IMR-90 (cell line): ENCODE data around the gene CDK5R1. TPM values are rescaled to one million over a fixed set of nuclear protein-coding genes. Genes with fewer than 3 reads are reported as not detected.

Experiments
- ATAC-seq: fragments of 200-7000 bp; cut with Tn5 transposase; 2 replicates; pipeline ENCODE4 v1.9.1; 2020; ENCODE audit warnings: low read depth, mild to moderate bottlenecking, moderate library complexity
- BruUV-seq: library from RNA; stranded (reverse); fragments of 400-500 nt; replicated peaks from 2 replicates; lab custom pipeline; 2021; lab: Mats Ljungman, UMichigan
- CTCF ChIA-PET: fragments of 300-600 bp; formaldehyde crosslinking; extraction: SDS; loops from one replicate; lab custom pipeline; 2021; ENCODE audit warnings: antibody characterized with exemption; lab: Yijun Ruan, JAX
- POLR2A ChIA-PET: fragments of 300-600 bp; sonication (Branson Sonifier 250); formaldehyde crosslinking; loops from one replicate; lab custom pipeline; 2022; ENCODE audit warnings: antibody characterized with exemption; ENCODE audit not compliant: unreplicated experiment; lab: Charles Lee
- DNase-seq: peaks from one replicate; pipeline ENCODE4 v3.0.0; 2013
- H2AFZ ChIP-seq: replicated peaks from 2 replicates; pipeline ENCODE3; 2013; ENCODE audit warnings: low read length, mild to moderate bottlenecking; ENCODE audit not compliant: poor library complexity
- H2AK5ac ChIP-seq: 2 replicates; pipeline ENCODE4 v1.6.1; 2013; ENCODE audit warnings: low read depth, low read length, inconsistent platforms
- H2AK9ac ChIP-seq: replicated peaks from 2 replicates; pipeline ENCODE3; 2013; ENCODE audit warnings: mild to moderate bottlenecking, low read depth, low read length, moderate library complexity; ENCODE audit not compliant: poor library complexity
- H2BK120ac ChIP-seq: 2 replicates; pipeline ENCODE4 v1.6.1; 2013; ENCODE audit warnings: low read depth, low read length, inconsistent platforms
- H2BK15ac ChIP-seq: 3 replicates; pipeline ENCODE4 v1.6.1; 2013; ENCODE audit warnings: low read depth, low read length, inconsistent platforms
- H2BK20ac ChIP-seq: 2 replicates; pipeline ENCODE4 v1.6.1; 2013; ENCODE audit warnings: low read depth, mild to moderate bottlenecking, inconsistent platforms, low read length, moderate library complexity
- H2BK5ac ChIP-seq: 2 replicates; pipeline ENCODE4 v1.6.1; 2013; ENCODE audit warnings: mild to moderate bottlenecking, low read depth, low read length, inconsistent platforms; ENCODE audit not compliant: poor library complexity, severe bottlenecking
- H3K14ac ChIP-seq: replicated peaks from 2 replicates; pipeline ENCODE4 v1.6.1; 2013; ENCODE audit warnings: low read depth, low read length, inconsistent platforms
- H3K18ac ChIP-seq: 2 replicates; pipeline ENCODE4 v1.6.1; 2013; ENCODE audit warnings: low read depth, low read length, control low read depth
- H3K23ac ChIP-seq: 2 replicates; pipeline ENCODE4 v1.6.1; 2013; ENCODE audit warnings: low read depth, low read length, inconsistent platforms
- H3K27ac ChIP-seq: 2 replicates; pipeline ENCODE4 v1.5.1; 2013; ENCODE audit warnings: mild to moderate bottlenecking, control low read depth, low read length; ENCODE audit not compliant: insufficient read depth
- H3K27me3 ChIP-seq: 2 replicates; pipeline ENCODE4 v1.6.1; 2013; ENCODE audit warnings: low read length; ENCODE audit not compliant: control insufficient read depth, insufficient read depth
- H3K36me3 ChIP-seq: 2 replicates; pipeline ENCODE4 v1.6.1; 2013; ENCODE audit warnings: low read length, mixed read lengths; ENCODE audit not compliant: control insufficient read depth, insufficient read depth
- H3K4ac ChIP-seq: 2 replicates; pipeline ENCODE4 v1.6.1; 2013; ENCODE audit warnings: low read depth, low read length, inconsistent platforms
- H3K4me1 ChIP-seq: 2 replicates; pipeline ENCODE4 v1.6.1; 2013; ENCODE audit warnings: low read length, mixed read lengths; ENCODE audit not compliant: control insufficient read depth, insufficient read depth
- H3K4me2 ChIP-seq: 2 replicates; pipeline ENCODE4 v1.6.1; 2013; ENCODE audit warnings: low read depth, mild to moderate bottlenecking, control low read depth, low read length, moderate library complexity
- H3K4me3 ChIP-seq: 2 replicates; pipeline ENCODE4 v1.5.1; 2013; ENCODE audit warnings: low read depth, mild to moderate bottlenecking, control low read depth, low read length, moderate library complexity; ENCODE audit not compliant: insufficient read depth
- H3K56ac ChIP-seq: 2 replicates; pipeline ENCODE4 v1.6.1; 2013; ENCODE audit warnings: low read length, inconsistent platforms; ENCODE audit not compliant: insufficient read depth; ENCODE audit errors: extremely low read depth
- H3K79me1 ChIP-seq, 2 experiments: 2 replicates each; pipeline ENCODE4 v1.6.1; 2013; ENCODE audit warnings: low read length in 2 of 2, inconsistent platforms in 1 of 2, low read depth in 1 of 2
- H3K9ac ChIP-seq: 2 replicates; pipeline ENCODE4 v1.6.1; 2013; ENCODE audit warnings: low read depth, low read length, control low read depth
- H3K9me1 ChIP-seq: 2 replicates; pipeline ENCODE4 v1.6.1; 2013; ENCODE audit warnings: low read length, inconsistent platforms; ENCODE audit not compliant: insufficient read depth
- H3K9me3 ChIP-seq: 2 replicates; pipeline ENCODE4 v1.6.1; 2013; ENCODE audit warnings: low read length; ENCODE audit not compliant: control insufficient read depth, insufficient read depth
- H4K20me1 ChIP-seq: 2 replicates; pipeline ENCODE4 v1.6.1; 2013; ENCODE audit warnings: low read length, inconsistent platforms; ENCODE audit not compliant: insufficient read depth
- H4K5ac ChIP-seq: 2 replicates; pipeline ENCODE4 v1.6.1; 2013; ENCODE audit warnings: mild to moderate bottlenecking, low read depth, low read length, control low read depth
- H4K8ac ChIP-seq, 2 experiments: 2 replicates each; pipeline ENCODE4 v1.6.1; 2013; ENCODE audit warnings: low read depth in 2 of 2, low read length in 2 of 2, control low read depth in 1 of 2, inconsistent platforms in 1 of 2
- H4K91ac ChIP-seq: 2 replicates; pipeline ENCODE4 v1.6.1; 2013; ENCODE audit warnings: low read depth, low read length, inconsistent platforms; ENCODE audit not compliant: insufficient read depth
- CEBPB ChIP-seq: IDR thresholded peaks from 2 replicates; pipeline ENCODE4 v1.6.1; 2012; ENCODE audit warnings: low read depth, low read length, improper control_type of control experiment
- CHD1 ChIP-seq: IDR thresholded peaks from 2 replicates; pipeline ENCODE4 v1.6.1; 2012; ENCODE audit warnings: low read depth, low read length, improper control_type of control experiment
- FOS ChIP-seq: fragments of 150-350 bp; IDR thresholded peaks from 2 replicates; pipeline ENCODE4 v1.6.1; 2016; ENCODE audit warnings: low read depth, low read length
- MAFK ChIP-seq: IDR thresholded peaks from 2 replicates; pipeline ENCODE4 v1.6.1; 2012; ENCODE audit warnings: low read depth, low read length, improper control_type of control experiment
- NFE2L2 ChIP-seq: fragments of 150-350 bp; IDR thresholded peaks from 2 replicates; pipeline ENCODE4 v1.6.1; 2016; ENCODE audit warnings: low read depth, mild to moderate bottlenecking, low read length
- POLR2A ChIP-seq: IDR thresholded peaks from 2 replicates; pipeline ENCODE4 v1.6.1; 2012; ENCODE audit warnings: mild to moderate bottlenecking, low read depth, low read length
- WGBS, 2 experiments: methylation state at CpG; one replicate each; pipeline versions ENCODE4 v1.1.5 to v1.1.7; 2013; ENCODE audit warnings: missing lambda C conversion rate in 2 of 2; ENCODE audit not compliant: insufficient read length in 1 of 2; ENCODE audit errors: extremely low coverage in 2 of 2; 5-methylcytosine and 5-hydroxymethylcytosine counted together
- dilution Hi-C: fragments of 300-500 bp; cut with HindIII; formaldehyde crosslinking; loops from one replicate; pipeline ENCODE4 v1.14.3; 2018; ENCODE audit warnings: low sequenced_read_pairs; ENCODE audit not compliant: unreplicated experiment
- in situ Hi-C: fragments of 300-500 bp; cut with MboI; formaldehyde crosslinking; loops from 3 replicates; pipeline ENCODE4 v1.14.3; 2019; ENCODE audit warnings: low sequenced_read_pairs, inconsistent platforms, mixed read lengths
- intact Hi-C: fragments of 100-400 bp; cut with micrococcal nuclease; formaldehyde crosslinking; loops from 2 replicates; pipeline ENCODE4 v1.10.0; 2022
- polyA plus RNA-seq, 3 experiments: library from polyadenylated mRNA; depleted of rRNA; stranded (reverse); fragments of >200 nt; gene quantifications; 2 replicates each; pipeline ENCODE4 v1.2.3, GENCODE V29; 2012; ENCODE audit warnings: low replicate concordance in 1 of 3
- total RNA-seq: library from RNA; depleted of rRNA; stranded (reverse); fragments of >200 nt; gene quantifications from 2 replicates; pipeline ENCODE4 v1.2.3, GENCODE V29; 2012

The CDK5R1 gene
- total and polyA plus RNA-seq, 2 of the 4 experiments (the other 2 are of a cell fraction) = 0.36 to 0.74 TPM

GRCh38 chr17:32475258-32475657 is 11.5 kb upstream of the CDK5R1 start:
- no peak for DNase-seq
- no peak overlapping the region for H2AFZ ChIP-seq
- no CpG with 5 or more reads among the region's 3 CpGs for WGBS, 2 experiments
- H3K79me1 ChIP-seq = peaks cover 15% of the 10 kb centered on the region in 2 experiments; a peak in 3 of 4 replicates
- H3K23ac ChIP-seq = no peak overlapping the region
- H3K9me1 ChIP-seq = no peaks in the 10 kb centered on the region
- H4K8ac ChIP-seq = no peak overlapping the region
- POLR2A ChIA-PET = interaction anchor here (0.7 kb wide), 1 partner anchor 136 kb away, joined by 10 read pairs; no protein-coding TSS in a partner anchor
- no peak for TF ChIP-seq NFE2L2
- no peak for TF ChIP-seq CEBPB
- TF ChIP-seq FOS = no peak
- no peak for TF ChIP-seq MAFK
- no peak for TF ChIP-seq POLR2A
- no peak for TF ChIP-seq CHD1
- H3K56ac ChIP-seq = no peak overlapping the region
- intact Hi-C loops = no loop called here
- in situ Hi-C loops = loop anchor here (25.0 kb wide), 1 partner anchor 287 kb away; no protein-coding TSS in a partner anchor
- H2BK15ac ChIP-seq = no peak overlapping the region
- no peak overlapping the region for H3K4me3 ChIP-seq
- dilution Hi-C loops = no loop called here
- peaks cover 77% of the 10 kb centered on the region for H3K36me3 ChIP-seq
- H3K18ac ChIP-seq = no peak overlapping the region
- no peak overlapping the region for H2AK9ac ChIP-seq
- H2BK5ac ChIP-seq = no peak overlapping the region
- no peak overlapping the region for H4K5ac ChIP-seq
- no peaks in the 10 kb centered on the region for H3K9me3 ChIP-seq
- no peak overlapping the region for H3K27ac ChIP-seq
- ATAC-seq = no peak
- H3K27me3 ChIP-seq = no peaks in the 10 kb centered on the region
- no peak overlapping the region for H2BK20ac ChIP-seq
- H2BK120ac ChIP-seq = no peak overlapping the region
- H2AK5ac ChIP-seq = no peak overlapping the region
- BruUV-seq = no TSS peak
- no peak overlapping the region for H4K91ac ChIP-seq
- CTCF ChIA-PET = no interaction called here
- H4K20me1 ChIP-seq = peaks cover 4% of the 10 kb centered on the region; the same call in 1 of the 2 replicates
- H3K14ac ChIP-seq = no peak overlapping the region
- no peak overlapping the region for H3K4me2 ChIP-seq
- no peaks in the 10 kb centered on the region for H3K4me1 ChIP-seq
- no peak overlapping the region for H3K4ac ChIP-seq
- H3K9ac ChIP-seq = no peak overlapping the region
